Keratinocyte (primary cell): Measurements from ENCODE around the gene NEFH. TPM values are rescaled to one million over a fixed set of nuclear protein-coding genes. Genes with fewer than 3 reads are reported as not detected.

Experiments used
- DNase-seq: peaks from one replicate; pipeline ENCODE4 v3.0.0-alpha.2; 2011; ENCODE audit warnings: low read depth, missing footprints, low spot score
- FAIRE-seq: peaks from 2 replicates; lab custom pipeline; 2011; peaks lifted over from hg19 to GRCh38; lab: Jason Lieb, UNC
- H2AFZ ChIP-seq: 2 replicates; pipeline ENCODE4 v1.6.0; 2012; ENCODE audit warnings: low read length, control low read depth, inconsistent platforms; ENCODE audit not compliant: control insufficient read depth
- H3K27ac ChIP-seq: 2 replicates; pipeline ENCODE4 v1.5.1; 2011; ENCODE audit warnings: low read length; ENCODE audit not compliant: control insufficient read depth, insufficient read depth
- H3K27me3 ChIP-seq: 3 replicates; pipeline ENCODE4 v1.6.0; 2011; ENCODE audit warnings: low read length; ENCODE audit not compliant: control insufficient read depth, insufficient read depth; ENCODE audit errors: extremely low read depth
- H3K36me3 ChIP-seq, 2 experiments: 2 replicates in 1 of 2; 3 replicates in 1 of 2; pipeline ENCODE4 v1.5.1; 2011; ENCODE audit warnings: low read length in 2 of 2, mild to moderate bottlenecking in 1 of 2; ENCODE audit not compliant: control insufficient read depth in 2 of 2, insufficient read depth in 2 of 2; ENCODE audit errors: extremely low read depth in 1 of 2
- H3K4me1 ChIP-seq: 3 replicates; pipeline ENCODE4 v1.5.1; 2011; ENCODE audit warnings: low read length; ENCODE audit not compliant: control insufficient read depth, insufficient read depth; ENCODE audit errors: extremely low read depth
- H3K4me2 ChIP-seq: 3 replicates; pipeline ENCODE4 v1.6.0; 2011; ENCODE audit warnings: low read depth, low read length; ENCODE audit not compliant: control insufficient read depth, insufficient read depth; ENCODE audit errors: extremely low read depth
- H3K4me3 ChIP-seq, 3 experiments: fragments of 200-600 bp in 1 of 3; sonication (generic) in 1 of 3; 2 replicates in 2 of 3; 3 replicates in 1 of 3; pipeline ENCODE4 v1.5.1; 2011 to 2016; ENCODE audit warnings: low read length in 3 of 3, mild to moderate bottlenecking in 3 of 3, control low read depth in 2 of 3, inconsistent platforms in 1 of 3, low read depth in 1 of 3, mixed read lengths in 1 of 3, mixed run types in 1 of 3, moderate library complexity in 1 of 3; ENCODE audit not compliant: control insufficient read depth in 2 of 3, insufficient read depth in 2 of 3; ENCODE audit errors: extremely low read depth in 1 of 3
- H3K79me2 ChIP-seq: 2 replicates; pipeline ENCODE4 v1.6.0; 2012; ENCODE audit warnings: low read length; ENCODE audit not compliant: control insufficient read depth, insufficient read depth
- H3K9ac ChIP-seq: 3 replicates; pipeline ENCODE4 v1.6.0; 2011; ENCODE audit warnings: low read length; ENCODE audit not compliant: control insufficient read depth, insufficient read depth; ENCODE audit errors: extremely low read depth
- H3K9me1 ChIP-seq: 3 replicates; pipeline ENCODE4 v1.6.0; 2011; ENCODE audit warnings: low read length; ENCODE audit not compliant: control insufficient read depth, insufficient read depth; ENCODE audit errors: extremely low read depth
- H3K9me3 ChIP-seq: 2 replicates; pipeline ENCODE4 v1.5.1; 2012; ENCODE audit warnings: low read depth, low read length; ENCODE audit not compliant: control insufficient read depth
- H4K20me1 ChIP-seq: 3 replicates; pipeline ENCODE4 v1.6.0; 2011; ENCODE audit warnings: low read length; ENCODE audit not compliant: control insufficient read depth, insufficient read depth; ENCODE audit errors: extremely low read depth
- CTCF ChIP-seq, 3 experiments: IDR thresholded peaks in 1 of 3; conservative IDR thresholded peaks in 1 of 3; optimal IDR thresholded peaks in 1 of 3; 2 replicates in 2 of 3; 3 replicates in 1 of 3; pipeline versions ENCODE3 to v1.5.1; 2011; ENCODE audit warnings: low read length in 3 of 3, mild to moderate bottlenecking in 3 of 3, moderate library complexity in 2 of 3, control low read depth in 1 of 3, inconsistent platforms in 1 of 3; ENCODE audit not compliant: insufficient read depth in 2 of 3; ENCODE audit errors: extremely low read depth in 1 of 3
- EZH2 ChIP-seq: IDR thresholded peaks from one replicate; pipeline ENCODE4 v1.6.1; 2012; ENCODE audit warnings: inconsistent platforms, mild to moderate bottlenecking, low read length, moderate library complexity
- dilution Hi-C: fragments of 300-500 bp; cut with MboI; formaldehyde crosslinking; loops from one replicate; pipeline ENCODE4 v1.7.0; 2020; ENCODE audit warnings: low sequenced_read_pairs; ENCODE audit not compliant: extremely low pct_ligation_motif_present
- polyA plus RNA-seq, 5 experiments: library from polyadenylated mRNA; depleted of rRNA in 3 of 5; stranded (reverse) in 3 of 5; stranded (forward) in 1 of 5; unstranded in 1 of 5; fragments of >200 nt; gene quantifications; 1 replicate in 1 of 5; 2 replicates in 3 of 5; 3 replicates in 1 of 5; pipeline versions ENCODE4 v1.2.1 to v1.2.3, GENCODE V29; 2011 to 2012; ENCODE audit warnings: missing spikeins in 2 of 5, low read depth in 1 of 5, low replicate concordance in 1 of 5

Gene NEFH
- polyA plus RNA-seq, 1 donor (not counting 4 experiments of a cell fraction or from before 2014, with no cell fraction given) = 0.07 TPM

DNA sequence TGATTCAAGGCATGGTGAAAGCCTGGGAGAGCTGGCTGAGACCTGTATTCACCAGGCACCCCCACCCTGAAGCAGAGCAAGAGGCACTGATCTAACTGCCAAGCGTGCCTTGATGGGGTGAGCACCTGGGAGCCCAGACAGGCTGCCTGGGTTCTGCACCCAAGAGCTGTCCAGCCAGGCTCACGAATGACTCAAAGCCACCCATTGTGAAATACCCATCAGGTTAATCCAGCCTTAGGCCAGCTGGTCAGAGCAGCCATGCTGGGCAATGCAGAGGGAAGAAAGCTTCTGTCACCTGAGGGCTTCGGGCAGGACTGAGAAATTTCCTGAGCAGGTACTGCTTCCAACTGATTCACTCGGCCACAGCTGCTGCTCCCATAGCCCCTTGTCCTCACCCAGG is 51.4 kb downstream of the NEFH start:
- dilution Hi-C loops = no loop called here
- TF ChIP-seq EZH2 = no peak
- TF ChIP-seq CTCF (optimal IDR thresholded peaks at IDR 0.05 in 1 of 3, IDR thresholded peaks at IDR 0.05 in 1 of 3, conservative IDR thresholded peaks at IDR 0.05 in 1 of 3; ENCODE audit: extremely low read depth in 1 of 3, insufficient read depth in 2 of 3, low read length in 3 of 3) = no peak
- no peak overlapping the region for H3K27ac ChIP-seq
- H2AFZ ChIP-seq = no peak overlapping the region
- H3K36me3 ChIP-seq = peaks cover 31 to 47% of the 10 kb centered on the region in 2 experiments
- no peaks in the 10 kb centered on the region for H3K9me1 ChIP-seq
- H3K4me2 ChIP-seq = no peak overlapping the region
- no peaks in the 10 kb centered on the region for H3K9me3 ChIP-seq
- H3K27me3 ChIP-seq = no peaks in the 10 kb centered on the region
- no peak for DNase-seq
- FAIRE-seq = no peak
- no peaks in the 10 kb centered on the region for H4K20me1 ChIP-seq
- H3K4me1 ChIP-seq = no peaks in the 10 kb centered on the region
- no peaks in the 10 kb centered on the region for H3K79me2 ChIP-seq
- no peak overlapping the region for H3K4me3 ChIP-seq
- H3K9ac ChIP-seq = no peak overlapping the region

- no peak for TF ChIP-seq EZH2
- TF ChIP-seq CTCF (optimal IDR thresholded peaks at IDR 0.05 in 1 of 3, IDR thresholded peaks at IDR 0.05 in 1 of 3, conservative IDR thresholded peaks at IDR 0.05 in 1 of 3; ENCODE audit: extremely low read depth in 1 of 3, insufficient read depth in 2 of 3, low read length in 3 of 3) = no peak
- Histone ChIP-seq H3K9ac (no peak overlapping the region), H3K27ac (no peak overlapping the region), H3K79me2 (no peaks in the 10 kb centered on the region), H4K20me1 (no peaks in the 10 kb centered on the region), H3K4me1 (no peaks in the 10 kb centered on the region), H3K9me1 (no peaks in the 10 kb centered on the region), H3K27me3 (no peaks in the 10 kb centered on the region), H3K4me3 (no peak overlapping the region), H2AFZ (no peak overlapping the region), H3K36me3 (peaks cover 28 to 31% of the 10 kb centered on the region in 2 experiments), H3K4me2 (no peak overlapping the region), H3K9me3 (no peaks in the 10 kb centered on the region)
- DNase-seq = no peak
- dilution Hi-C loops = no loop called here
- no peak for FAIRE-seq
These were observed 56.4 kb downstream of the NEFH start for GRCh38 chr22:29536411-29536810.
